Measurements from ENCODE around the gene SV2C. TPM values are rescaled to one million over a fixed set of nuclear protein-coding genes. Genes with fewer than 3 reads are reported as not detected.

The SV2C gene
- total and polyA plus RNA-seq, 2 donors from 2014 or later = 0.13 TPM; not detected in 1

DNA sequence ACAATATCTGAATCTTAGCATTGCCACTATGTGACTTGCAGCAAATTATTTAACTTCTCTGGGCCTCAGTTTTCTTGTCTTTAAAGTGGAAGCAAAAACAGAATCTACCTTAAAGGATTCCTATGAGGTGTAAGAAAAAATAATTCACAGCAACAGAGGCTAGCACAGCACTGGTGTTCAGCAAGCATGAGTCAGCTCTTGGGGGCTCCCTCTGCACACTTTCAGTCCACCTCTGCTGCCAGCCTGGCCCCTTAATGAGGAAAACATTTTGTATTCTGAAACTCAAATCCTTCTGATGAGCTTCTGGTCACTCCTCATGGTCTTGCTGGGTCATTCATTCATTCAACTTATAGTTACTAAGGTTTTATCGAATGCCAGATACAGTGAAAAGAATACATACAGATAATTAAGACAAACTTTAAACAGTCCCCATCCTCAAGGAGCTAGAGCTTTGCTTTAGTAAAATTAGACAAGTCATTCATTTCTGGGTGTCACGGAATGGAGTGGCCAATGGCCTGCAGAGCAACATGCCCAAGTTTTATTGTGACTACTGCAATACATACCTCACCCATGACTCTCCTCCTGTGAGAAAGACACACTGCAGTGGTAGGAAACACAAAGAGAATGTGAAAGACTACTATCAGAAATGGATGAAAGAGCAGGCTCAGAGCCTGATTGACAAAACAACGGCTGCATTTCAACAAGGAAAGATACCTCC, 293.1 kb downstream of the SV2C start:
- H3K4me1 ChIP-seq (ENCODE audit: control insufficient read depth in 2 of 3, insufficient read depth in 2 of 3, low read depth in 1 of 3, low read length in 3 of 3) = peaks cover 0 to 5% (median 0%) of the 10 kb centered on the region in 3 donors
- H3K36me3 ChIP-seq (ENCODE audit: control insufficient read depth in 2 of 3, insufficient read depth in 3 of 3, low read length in 3 of 3) = no peaks in the 10 kb centered on the region
- no peaks in the 10 kb centered on the region for H3K27me3 ChIP-seq (ENCODE audit: control insufficient read depth, insufficient read depth, low read length)
- FAIRE-seq (no peak), DNase-seq (no peak)
- intact Hi-C loops (cut with DNase I) = no loop called here
- no peak overlapping the region for H3K27ac ChIP-seq (ENCODE audit: low read depth in 2 of 2, low read length in 2 of 2)
- TF ChIP-seq, protein P1, sequence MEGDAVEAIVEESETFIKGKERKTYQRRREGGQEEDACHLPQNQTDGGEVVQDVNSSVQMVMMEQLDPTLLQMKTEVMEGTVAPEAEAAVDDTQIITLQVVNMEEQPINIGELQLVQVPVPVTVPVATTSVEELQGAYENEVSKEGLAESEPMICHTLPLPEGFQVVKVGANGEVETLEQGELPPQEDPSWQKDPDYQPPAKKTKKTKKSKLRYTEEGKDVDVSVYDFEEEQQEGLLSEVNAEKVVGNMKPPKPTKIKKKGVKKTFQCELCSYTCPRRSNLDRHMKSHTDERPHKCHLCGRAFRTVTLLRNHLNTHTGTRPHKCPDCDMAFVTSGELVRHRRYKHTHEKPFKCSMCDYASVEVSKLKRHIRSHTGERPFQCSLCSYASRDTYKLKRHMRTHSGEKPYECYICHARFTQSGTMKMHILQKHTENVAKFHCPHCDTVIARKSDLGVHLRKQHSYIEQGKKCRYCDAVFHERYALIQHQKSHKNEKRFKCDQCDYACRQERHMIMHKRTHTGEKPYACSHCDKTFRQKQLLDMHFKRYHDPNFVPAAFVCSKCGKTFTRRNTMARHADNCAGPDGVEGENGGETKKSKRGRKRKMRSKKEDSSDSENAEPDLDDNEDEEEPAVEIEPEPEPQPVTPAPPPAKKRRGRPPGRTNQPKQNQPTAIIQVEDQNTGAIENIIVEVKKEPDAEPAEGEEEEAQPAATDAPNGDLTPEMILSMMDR (IDR thresholded peaks at IDR 0.05; ENCODE audit: borderline replicate concordance, extremely low read depth, insufficient read depth) = no peak
- H3K9ac ChIP-seq (ENCODE audit: low read length in 3 of 3) = no peak overlapping the region
- no peaks in the 10 kb centered on the region for H3K9me3 ChIP-seq (ENCODE audit: control insufficient read depth in 2 of 3, insufficient read depth in 1 of 3, low read length in 3 of 3)
- no peak overlapping the region for H3K4me3 ChIP-seq (ENCODE audit: low read length in 3 of 3)

DNA sequence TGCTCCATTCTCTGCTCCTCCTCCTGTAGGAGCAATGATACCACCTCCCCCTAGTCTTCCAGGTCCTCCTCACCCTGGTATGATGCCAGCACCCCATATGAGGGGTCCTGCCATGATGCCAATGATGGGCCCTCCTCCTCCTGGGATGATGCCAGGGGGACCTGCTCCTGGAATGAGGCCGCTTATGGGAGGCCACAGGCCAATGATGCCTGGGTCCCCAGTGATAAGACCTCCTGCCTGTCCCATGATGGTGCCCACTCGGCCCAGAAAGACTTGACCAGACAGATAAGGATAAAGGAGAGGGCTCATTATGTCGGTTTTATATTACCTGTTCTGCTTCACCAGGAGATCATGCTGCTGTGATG, 293.7 kb downstream of the SV2C start:
- intact Hi-C loops (cut with DNase I) = no loop called here
- Histone ChIP-seq H3K27me3 (ENCODE audit: control insufficient read depth, insufficient read depth, low read length) (no peaks in the 10 kb centered on the region), H3K4me1 (ENCODE audit: control insufficient read depth in 2 of 3, insufficient read depth in 2 of 3, low read depth in 1 of 3, low read length in 3 of 3) (peaks cover 0 to 5% (median 0%) of the 10 kb centered on the region in 3 donors), H3K27ac (ENCODE audit: low read depth in 2 of 2, low read length in 2 of 2) (no peak overlapping the region), H3K9ac (ENCODE audit: low read length in 3 of 3) (no peak overlapping the region), H3K36me3 (ENCODE audit: control insufficient read depth in 2 of 3, insufficient read depth in 3 of 3, low read length in 3 of 3) (no peaks in the 10 kb centered on the region), H3K4me3 (ENCODE audit: low read length in 3 of 3) (no peak overlapping the region), H3K9me3 (ENCODE audit: control insufficient read depth in 2 of 3, insufficient read depth in 1 of 3, low read length in 3 of 3) (no peaks in the 10 kb centered on the region)
- no peak for FAIRE-seq
- DNase-seq = no peak
- TF ChIP-seq, protein P1 (IDR thresholded peaks at IDR 0.05; ENCODE audit: borderline replicate concordance, extremely low read depth, insufficient read depth) = no peak

DNA sequence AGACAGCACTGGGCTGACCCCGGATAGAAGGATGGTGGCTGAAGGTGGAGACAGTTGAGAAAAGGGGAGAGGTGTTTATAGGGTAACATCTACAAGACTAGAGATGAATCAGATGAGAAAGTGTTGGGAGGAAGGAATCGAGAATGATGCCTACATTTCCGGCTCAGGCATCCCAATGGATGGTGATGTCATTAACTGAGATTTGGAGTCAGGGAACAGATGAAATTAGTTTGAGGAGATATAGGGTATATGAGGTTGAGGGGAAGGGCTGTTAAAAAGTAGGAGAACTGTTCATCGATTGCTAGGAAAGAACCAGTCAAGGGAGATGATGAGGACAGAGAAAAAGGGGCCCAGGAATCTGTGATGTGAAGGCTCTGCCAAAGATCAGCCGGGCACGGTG, 295.2 kb downstream of the SV2C start:
- Histone ChIP-seq H3K27me3 (ENCODE audit: control insufficient read depth, insufficient read depth, low read length) (no peaks in the 10 kb centered on the region), H3K36me3 (ENCODE audit: control insufficient read depth in 2 of 3, insufficient read depth in 3 of 3, low read length in 3 of 3) (no peaks in the 10 kb centered on the region), H3K9ac (ENCODE audit: low read length in 3 of 3) (no peak overlapping the region), H3K9me3 (ENCODE audit: control insufficient read depth in 2 of 3, insufficient read depth in 1 of 3, low read length in 3 of 3) (no peaks in the 10 kb centered on the region), H3K27ac (ENCODE audit: low read depth in 2 of 2, low read length in 2 of 2) (no peak overlapping the region), H3K4me1 (ENCODE audit: control insufficient read depth in 2 of 3, insufficient read depth in 2 of 3, low read depth in 1 of 3, low read length in 3 of 3) (no peaks in the 10 kb centered on the region), H3K4me3 (ENCODE audit: low read length in 3 of 3) (no peak overlapping the region)
- TF ChIP-seq, protein P1 (IDR thresholded peaks at IDR 0.05; ENCODE audit: borderline replicate concordance, extremely low read depth, insufficient read depth) = no peak
- DNase-seq (no peak), FAIRE-seq (no peak)
- intact Hi-C loops (cut with DNase I) = no loop called here

DNA sequence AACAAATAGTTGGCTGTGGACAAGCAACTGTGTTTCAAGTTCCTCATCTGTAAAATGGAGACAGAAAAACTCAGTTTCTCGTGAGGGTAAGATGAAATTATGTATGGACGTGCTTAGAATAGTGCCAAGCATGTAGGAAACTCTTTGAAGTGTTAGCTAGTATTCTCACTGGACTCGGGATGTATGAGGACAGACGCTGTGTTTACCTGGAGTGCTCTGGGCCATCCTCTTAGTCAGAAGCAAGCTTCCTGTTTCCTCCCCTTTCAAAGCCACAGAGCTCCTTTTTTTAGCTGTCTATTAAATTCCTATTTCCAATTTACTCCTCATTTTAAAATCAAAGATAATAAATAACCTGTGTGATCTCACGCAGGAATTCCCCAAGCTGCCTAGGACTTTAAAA, 296.1 kb downstream of the SV2C start:
- H3K36me3 ChIP-seq (ENCODE audit: control insufficient read depth in 2 of 3, insufficient read depth in 3 of 3, low read length in 3 of 3) = no peaks in the 10 kb centered on the region
- H3K4me1 ChIP-seq (ENCODE audit: control insufficient read depth in 2 of 3, insufficient read depth in 2 of 3, low read depth in 1 of 3, low read length in 3 of 3) = no peaks in the 10 kb centered on the region
- no peak for DNase-seq
- H3K9ac ChIP-seq (ENCODE audit: low read length in 3 of 3) = no peak overlapping the region
- H3K27ac ChIP-seq (ENCODE audit: low read depth in 2 of 2, low read length in 2 of 2) = no peak overlapping the region
- TF ChIP-seq, protein P1 (IDR thresholded peaks at IDR 0.05; ENCODE audit: borderline replicate concordance, extremely low read depth, insufficient read depth) = no peak
- H3K27me3 ChIP-seq (ENCODE audit: control insufficient read depth, insufficient read depth, low read length) = no peaks in the 10 kb centered on the region
- no peaks in the 10 kb centered on the region for H3K9me3 ChIP-seq (ENCODE audit: control insufficient read depth in 2 of 3, insufficient read depth in 1 of 3, low read length in 3 of 3)
- intact Hi-C loops (cut with DNase I) = no loop called here
- no peak overlapping the region for H3K4me3 ChIP-seq (ENCODE audit: low read length in 3 of 3)
- FAIRE-seq = no peak

Measured in kidney (tissue), 14 donors.